Kidney tubule cell (primary cell): ENCODE data around the gene GJB5.
A peak's percentile ranks its signal among the peaks of the same experiment; 100 is the strongest.

Experiments used
- DNase-seq: peaks from one replicate; pipeline ENCODE4 v3.0.0-alpha.2; 2018; ENCODE audit warnings: low spot score

The GJB5 gene

GRCh38 chr1:34794790-34795180 is 39.9 kb downstream of the GJB5 start:
- no peak for DNase-seq

GRCh38 chr1:34795916-34796315 is 41.1 kb downstream of the GJB5 start:
- DNase-seq, result no peak

GRCh38 chr1:34796990-34797389 is 42.1 kb downstream of the GJB5 start:
- DNase-seq, result no peak

- DNase-seq, result no peak
Measured at GRCh38 chr1:34800214-34800613, 45.4 kb downstream of the GJB5 start.

- no peak for DNase-seq
Measured at GRCh38 chr1:34803770-34804169, 48.9 kb downstream of the GJB5 start.

- peak; percentile 3 for DNase-seq
Measured at GRCh38 chr1:34806396-34806795, 51.5 kb downstream of the GJB5 start.
